Stomach (tissue), 9 donors: ENCODE measurements around the gene ULBP1. TPM values are rescaled to one million over a fixed set of nuclear protein-coding genes. Genes with fewer than 3 reads are reported as not detected.
"Not testable (repeated sequence)": the region's sequence is repeated elsewhere in the genome, so short reads cannot be mapped to it uniquely, and the experiment has no call there.

ENCODE experiments used
- DNase-seq, 2 donors: peaks; one replicate each; pipeline versions ENCODE4 v3.0.0 to v3.0.0-alpha.2; 2013 to 2019
- H3K27ac ChIP-seq, 5 donors: fragments of 200-600 bp in 4 of 5; sonication (generic) in 4 of 5; one replicate each; pipeline ENCODE4 v1.5.1; 2013 to 2019; ENCODE audit warnings: mild to moderate bottlenecking in 1 of 5, moderate library complexity in 1 of 5
- H3K27me3 ChIP-seq, 3 donors: fragments of 200-600 bp; sonication (generic); one replicate each; pipeline ENCODE4 v1.5.1; 2017 to 2019; ENCODE audit warnings: mixed run types in 1 of 3
- H3K36me3 ChIP-seq, 4 donors: fragments of 200-600 bp; sonication (generic); 1 replicate in 3 of 4; 2 replicates in 1 of 4; pipeline ENCODE4 v1.5.1; 2016 to 2019
- H3K4me1 ChIP-seq, 4 donors: fragments of 200-600 bp; sonication (generic); one replicate each; pipeline ENCODE4 v1.5.1; 2016 to 2019
- H3K4me3 ChIP-seq, 4 donors: fragments of 200-600 bp; sonication (generic) in 3 of 4; one replicate each; pipeline ENCODE4 v1.5.1; 2016 to 2019; ENCODE audit warnings: mild to moderate bottlenecking in 1 of 4
- H3K9me3 ChIP-seq, 4 donors: fragments of 200-600 bp; sonication (generic); one replicate each; pipeline ENCODE4 v1.5.1; 2016 to 2019
- EP300 ChIP-seq: sonication (generic); formaldehyde crosslinking; IDR thresholded peaks from one replicate; pipeline ENCODE4 v1.6.1; 2017; ENCODE audit warnings: antibody characterized with exemption
- POLR2A ChIP-seq, 4 donors: fragments of 450-650 bp; IDR thresholded peaks; one replicate each; pipeline ENCODE4 v1.6.1; 2016; ENCODE audit warnings: antibody characterized with exemption in 4 of 4, control low read depth in 2 of 4, mild to moderate bottlenecking in 1 of 4, moderate library complexity in 1 of 4
- POLR2AphosphoS5 ChIP-seq, 3 donors: sonication (generic); formaldehyde crosslinking; IDR thresholded peaks; one replicate each; pipeline ENCODE4 v1.6.1; 2016; ENCODE audit warnings: antibody characterized with exemption in 3 of 3
- WGBS, 5 donors: extraction: QIAGEN DNeasy Blood & Tissue Kit in 3 of 5; methylation state at CpG; one replicate each; pipeline versions ENCODE4 v1.1.5 to v1.1.7; 2013 to 2018; 5-methylcytosine and 5-hydroxymethylcytosine counted together
- intact Hi-C: fragments of 100-400 bp; cut with DNase I; formaldehyde crosslinking; loops from one replicate; pipeline ENCODE4 v1.15.1; 2023; ENCODE audit warnings: low total_unique reads
- polyA plus RNA-seq, 3 donors: library from polyadenylated mRNA; stranded (reverse); fragments of 200-250 nt; gene quantifications; one replicate each; pipeline ENCODE4 v1.2.3, GENCODE V29; 2013
- total RNA-seq, 5 donors: library from RNA; depleted of rRNA; stranded (reverse); fragments of >200 nt; gene quantifications; one replicate each; pipeline versions ENCODE4 v1.1.0 to v1.2.3, GENCODE V29; 2014 to 2016
- TF ChIP-seq, protein P1 (sequence below), 7 experiments: fragments of 450-650 bp in 4 of 7; fragments of 200-600 bp in 3 of 7; sonication (generic) in 3 of 7; IDR thresholded peaks; one replicate each; pipeline ENCODE4 v1.5.1; 2016 to 2019; ENCODE audit warnings: antibody characterized with exemption in 7 of 7, control low read depth in 2 of 7, mild to moderate bottlenecking in 1 of 7
- donor health status: healthy with polysubstance abuse.
- donor health status: Bipolar disorder and iron deficiency.
- donor health status: healthy.

Gene ULBP1
- total and polyA plus RNA-seq, 8 donors = 0.03 to 1.3 TPM; not detected in 6

DNA sequence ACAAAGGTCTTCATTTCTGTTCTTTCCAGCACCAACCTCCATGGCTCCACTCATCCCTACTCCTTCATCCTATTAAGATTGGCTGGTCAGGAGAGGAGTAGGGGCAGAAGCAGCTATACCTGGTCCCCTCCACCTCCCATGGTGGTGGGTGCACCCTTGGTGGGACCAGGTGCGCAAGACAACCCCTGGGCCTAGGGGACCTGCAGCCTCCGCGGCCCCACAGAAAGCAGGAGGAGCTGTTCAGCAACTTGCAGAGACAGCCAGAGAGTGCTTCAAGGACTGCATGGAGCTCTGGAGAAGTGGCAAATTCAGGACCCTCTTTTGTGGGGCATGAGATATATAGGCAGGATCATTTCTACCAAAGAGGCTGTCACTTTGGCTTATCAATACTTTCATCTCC is 12.1 kb upstream of the ULBP1 start:
- H3K4me1 ChIP-seq = peaks cover 0 to 9% (median 5%) of the 10 kb centered on the region in 4 donors
- no peak overlapping the region for H3K4me3 ChIP-seq
- WGBS, 5 donors = 70 to 83% (median 76%) methylated on average over 2 to 3 of the region's 3 CpGs
- TF ChIP-seq EP300 (no peak), POLR2A (IDR thresholded peaks at IDR 0.05) (no peak), POLR2AphosphoS5 (IDR thresholded peaks at IDR 0.05) (no peak)
- TF ChIP-seq, protein P1, sequence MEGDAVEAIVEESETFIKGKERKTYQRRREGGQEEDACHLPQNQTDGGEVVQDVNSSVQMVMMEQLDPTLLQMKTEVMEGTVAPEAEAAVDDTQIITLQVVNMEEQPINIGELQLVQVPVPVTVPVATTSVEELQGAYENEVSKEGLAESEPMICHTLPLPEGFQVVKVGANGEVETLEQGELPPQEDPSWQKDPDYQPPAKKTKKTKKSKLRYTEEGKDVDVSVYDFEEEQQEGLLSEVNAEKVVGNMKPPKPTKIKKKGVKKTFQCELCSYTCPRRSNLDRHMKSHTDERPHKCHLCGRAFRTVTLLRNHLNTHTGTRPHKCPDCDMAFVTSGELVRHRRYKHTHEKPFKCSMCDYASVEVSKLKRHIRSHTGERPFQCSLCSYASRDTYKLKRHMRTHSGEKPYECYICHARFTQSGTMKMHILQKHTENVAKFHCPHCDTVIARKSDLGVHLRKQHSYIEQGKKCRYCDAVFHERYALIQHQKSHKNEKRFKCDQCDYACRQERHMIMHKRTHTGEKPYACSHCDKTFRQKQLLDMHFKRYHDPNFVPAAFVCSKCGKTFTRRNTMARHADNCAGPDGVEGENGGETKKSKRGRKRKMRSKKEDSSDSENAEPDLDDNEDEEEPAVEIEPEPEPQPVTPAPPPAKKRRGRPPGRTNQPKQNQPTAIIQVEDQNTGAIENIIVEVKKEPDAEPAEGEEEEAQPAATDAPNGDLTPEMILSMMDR (IDR thresholded peaks at IDR 0.05) = no peak
- H3K27ac ChIP-seq = no peak overlapping the region
- H3K9me3 ChIP-seq = no peaks in the 10 kb centered on the region
- H3K27me3 ChIP-seq = peaks cover 9 to 92% (median 57%) of the 10 kb centered on the region in 3 donors
- DNase-seq = no peak
- no peaks in the 10 kb centered on the region for H3K36me3 ChIP-seq
- intact Hi-C loops = no loop called here

DNA sequence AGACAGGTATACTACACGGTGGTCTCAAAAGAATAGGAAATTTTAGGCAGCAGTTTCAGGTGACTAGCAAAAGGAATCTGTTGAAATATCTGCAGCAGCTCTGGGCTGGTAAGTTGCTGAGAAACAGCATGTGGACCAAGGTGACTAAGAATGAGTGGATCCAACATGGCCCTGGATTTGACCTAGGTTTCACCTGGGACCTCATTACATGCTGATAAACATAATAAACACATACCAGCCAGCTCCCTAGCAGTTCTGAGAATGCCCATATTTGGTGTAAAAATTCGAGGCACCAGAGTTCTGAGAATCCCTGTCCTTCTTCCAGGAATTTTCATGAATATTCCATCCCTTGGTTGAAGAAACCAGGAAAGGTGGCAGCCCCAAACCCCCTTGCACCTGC is 10.4 kb upstream of the ULBP1 start:
- H3K36me3 ChIP-seq, H3K27ac ChIP-seq, H3K4me1 ChIP-seq, intact Hi-C loops, H3K9me3 ChIP-seq, H3K4me3 ChIP-seq, DNase-seq: not testable (repeated sequence)
- 29 to 53% (median 30%) methylated on average over 2 of the region's 2 CpGs for WGBS, 5 donors
- peaks cover 9 to 98% (median 66%) of the 10 kb centered on the region in 3 donors for H3K27me3 ChIP-seq

DNA sequence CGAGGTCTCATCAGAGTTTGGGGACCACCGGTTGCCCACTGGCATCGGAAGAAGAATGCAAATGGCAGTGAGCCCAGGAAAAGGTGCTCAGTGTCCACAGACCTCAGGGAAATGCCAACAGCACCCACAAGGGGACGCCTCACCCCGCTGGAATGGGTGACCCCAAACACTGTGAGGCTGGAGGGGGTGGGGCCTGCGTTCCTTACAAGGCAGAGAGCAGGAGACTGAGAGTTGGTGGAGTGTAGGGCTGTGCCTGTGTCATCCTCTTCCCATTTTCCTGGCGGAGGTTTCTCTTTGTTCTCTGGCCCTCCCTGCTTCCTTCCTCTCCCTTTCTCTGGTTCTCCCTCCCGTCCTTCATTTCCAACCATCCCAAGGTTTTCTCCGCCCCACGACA is 9.8 kb upstream of the ULBP1 start:
- 0 to 5% (median 0%) methylated on average over 1 to 5 of the region's 10 CpGs for WGBS, 5 donors
- intact Hi-C loops, H3K9me3 ChIP-seq, H3K27ac ChIP-seq, H3K4me3 ChIP-seq, H3K4me1 ChIP-seq, DNase-seq, H3K36me3 ChIP-seq: not testable (repeated sequence)
- peaks cover 9 to 99% (median 67%) of the 10 kb centered on the region in 3 donors for H3K27me3 ChIP-seq

DNA sequence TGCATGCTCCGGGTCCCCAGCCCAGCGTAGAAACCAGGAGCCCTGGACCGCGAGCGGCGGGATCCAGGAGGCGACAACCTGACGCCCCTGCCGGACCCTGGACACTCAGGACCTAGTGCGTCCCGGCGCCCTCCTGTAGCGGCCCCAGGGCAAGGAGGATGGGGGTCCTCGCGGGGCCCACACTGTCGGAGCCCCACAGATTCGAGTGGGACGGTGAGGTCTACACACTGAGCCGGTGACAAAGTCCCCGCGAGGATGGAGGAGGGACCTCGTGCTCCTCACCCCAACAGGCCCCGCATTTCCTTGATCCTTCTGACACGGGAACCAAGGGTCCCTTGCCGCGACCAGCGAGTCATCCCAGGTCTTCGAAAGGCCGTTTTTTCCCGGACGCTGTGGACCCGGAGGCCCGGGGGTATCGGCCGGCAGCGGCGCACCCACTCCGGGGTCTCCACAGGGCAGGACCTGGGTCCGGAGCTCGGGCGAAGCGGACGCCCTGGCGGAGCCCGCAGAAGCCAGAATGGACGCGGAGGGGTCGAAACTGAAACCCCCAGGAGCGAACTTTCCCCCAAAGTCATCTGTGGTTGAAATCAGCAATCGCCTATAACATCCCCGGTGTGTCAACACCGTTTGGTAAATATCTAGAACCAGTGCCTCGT is 9.3 kb upstream of the ULBP1 start:
- H3K36me3 ChIP-seq, H3K9me3 ChIP-seq, H3K4me1 ChIP-seq, H3K27ac ChIP-seq, intact Hi-C loops, DNase-seq: not testable (repeated sequence)
- H3K4me3 ChIP-seq = peak overlapping the region in 1 of 4 donors; percentile 4
- 4 to 22% (median 7%) methylated on average over 10 to 41 of the region's 53 CpGs for WGBS, 5 donors
- peaks cover 9 to 100% (median 72%) of the 10 kb centered on the region in 3 donors for H3K27me3 ChIP-seq

DNA sequence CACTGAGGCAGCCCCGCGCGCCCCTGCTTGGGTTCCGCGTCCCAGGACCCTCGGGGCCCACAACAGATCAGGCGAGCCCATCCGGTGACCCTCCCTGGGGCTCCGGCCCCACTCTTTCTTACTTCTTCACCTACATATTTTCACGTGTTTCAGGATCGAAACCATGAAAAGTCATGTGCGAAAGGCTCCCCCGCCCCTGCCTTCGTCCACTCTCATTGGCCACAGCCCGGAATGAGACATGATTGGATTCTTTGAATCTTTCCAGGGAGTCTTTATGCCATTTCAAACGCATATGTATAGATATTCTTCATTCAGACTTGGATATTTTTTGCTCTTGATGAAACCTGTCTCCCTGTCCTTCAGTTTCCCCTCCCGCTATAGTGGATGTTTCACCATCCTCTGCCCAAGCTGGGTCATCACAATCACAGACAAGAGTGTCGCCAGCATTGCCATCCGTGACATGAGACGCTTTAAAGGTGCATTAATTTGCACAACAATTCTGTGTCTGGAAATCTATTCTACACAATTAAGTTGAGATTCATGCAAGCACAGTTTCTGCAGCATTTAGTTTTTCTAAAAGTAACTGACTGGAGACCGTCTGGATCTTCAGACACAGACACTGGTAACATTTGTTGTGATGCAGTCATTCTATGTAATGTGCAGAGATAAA is 8.6 kb upstream of the ULBP1 start:
- DNase-seq, H3K27ac ChIP-seq, intact Hi-C loops, H3K36me3 ChIP-seq, H3K4me1 ChIP-seq, H3K9me3 ChIP-seq: not testable (repeated sequence)
- WGBS, 5 donors = 10 to 25% (median 15%) methylated on average over 10 to 13 of the region's 21 CpGs
- Histone ChIP-seq H3K4me3 (peak overlapping the region in 1 of 4 donors; percentile 4), H3K27me3 (peaks cover 9 to 100% (median 72%) of the 10 kb centered on the region in 3 donors)

DNA sequence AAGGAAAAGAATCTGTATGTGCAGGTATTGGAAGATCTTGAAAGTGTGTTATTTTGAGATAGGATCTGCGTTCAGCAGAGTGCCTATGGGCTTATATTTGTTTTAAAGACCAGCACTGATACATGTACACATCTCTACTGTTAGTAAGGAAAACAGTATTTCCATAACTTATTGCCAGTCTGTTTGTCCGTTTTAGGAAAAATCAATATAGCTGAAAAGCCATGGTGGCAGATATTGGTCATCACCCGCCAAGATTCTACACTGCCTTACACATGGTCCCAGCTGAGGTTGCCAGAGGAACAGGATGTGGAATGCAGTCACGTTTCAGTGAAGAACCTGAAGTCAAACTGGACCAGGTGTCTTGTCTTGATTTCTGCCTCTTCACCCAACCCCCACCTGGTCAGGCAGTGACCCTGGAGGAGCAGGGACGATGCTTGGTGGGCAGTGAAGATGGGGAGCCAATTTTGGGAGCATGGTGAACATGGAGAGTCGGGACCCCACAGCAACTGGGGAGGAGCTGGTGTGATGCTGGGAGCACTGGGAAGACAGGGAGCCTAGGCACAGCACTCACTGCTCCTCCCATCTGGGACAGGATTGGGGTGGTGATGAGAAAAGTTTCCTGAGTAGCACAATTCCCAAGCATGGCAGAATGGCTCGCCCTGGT is 8.0 kb upstream of the ULBP1 start:
- H3K4me1 ChIP-seq, H3K4me3 ChIP-seq, H3K9me3 ChIP-seq, DNase-seq, H3K36me3 ChIP-seq, intact Hi-C loops, H3K27ac ChIP-seq: not testable (repeated sequence)
- WGBS, 5 donors = 23 to 37% (median 30%) methylated on average over 7 of the region's 7 CpGs
- H3K27me3 ChIP-seq = peaks cover 9 to 100% (median 74%) of the 10 kb centered on the region in 3 donors

DNA sequence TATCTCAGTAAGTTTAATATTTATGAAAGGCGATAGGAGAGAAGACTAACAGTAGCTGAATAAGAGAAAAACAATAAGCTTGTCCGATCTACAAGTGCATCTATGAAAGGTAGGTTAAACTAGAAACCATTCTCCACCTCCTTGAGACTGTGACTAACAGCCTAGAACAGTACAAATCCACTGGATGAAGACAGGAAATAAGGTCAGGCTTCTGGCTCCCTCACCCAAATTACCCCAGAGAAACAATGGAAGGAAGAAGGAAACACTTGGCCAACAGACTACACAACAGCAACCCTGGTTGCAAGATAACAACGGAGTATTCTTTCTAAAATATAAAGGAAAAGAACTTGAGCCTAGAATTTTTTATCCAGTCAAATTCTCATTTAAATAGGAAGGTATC is 5.6 kb upstream of the ULBP1 start:
- H3K4me1 ChIP-seq = peaks cover 4 to 11% (median 7%) of the 10 kb centered on the region in 4 donors
- intact Hi-C loops, H3K9me3 ChIP-seq, H3K4me3 ChIP-seq, DNase-seq, H3K27ac ChIP-seq, H3K36me3 ChIP-seq: not testable (repeated sequence)
- whole genome bisulfite sequencing, 5 donors = 20 to 43% (median 36%) methylated on average over 3 of the region's 3 CpGs
- peaks cover 5 to 100% (median 71%) of the 10 kb centered on the region in 3 donors for H3K27me3 ChIP-seq

DNA sequence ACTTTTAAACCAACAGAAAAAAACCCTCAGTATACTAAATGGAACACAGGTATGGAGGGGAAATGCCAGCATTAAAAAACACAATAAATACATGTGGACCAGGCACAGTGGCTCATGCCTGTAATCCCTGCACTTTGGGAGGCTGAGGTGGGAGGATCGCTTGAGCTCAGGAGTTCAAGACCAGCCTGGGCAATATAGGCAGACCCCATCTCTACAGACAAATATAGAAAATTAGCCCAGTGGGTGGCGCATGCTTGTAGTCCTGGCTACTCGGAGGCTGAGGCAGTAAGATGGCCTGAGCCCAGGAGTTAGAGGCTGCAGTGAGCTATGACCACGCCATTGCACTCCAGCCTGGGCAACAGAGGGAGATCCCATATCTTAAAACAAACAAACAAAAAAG is 3.9 kb upstream of the ULBP1 start:
- intact Hi-C loops, H3K9me3 ChIP-seq, DNase-seq, H3K27ac ChIP-seq, H3K4me3 ChIP-seq, H3K36me3 ChIP-seq: not testable (repeated sequence)
- H3K27me3 ChIP-seq = peaks cover 3 to 100% (median 71%) of the 10 kb centered on the region in 3 donors
- H3K4me1 ChIP-seq = peaks cover 19 to 21% (median 20%) of the 10 kb centered on the region in 4 donors
- WGBS, 5 donors = 53 to 87% (median 67%) methylated on average over 2 to 4 of the region's 4 CpGs
